OCI-LY3 (cell line): ENCODE data around the gene HHAT.

Source experiments
- H2AFZ ChIP-seq: fragments of 200-600, 300-600 bp; shearing (Covaris generic); 2 replicates; pipeline ENCODE4 v1.6.0; 2014; ENCODE audit warnings: antibody characterized with exemption, low read depth, low read length
- H3K27ac ChIP-seq: fragments of 200-600, 300-600 bp; sonication (generic); 2 replicates; pipeline ENCODE4 v1.5.1; 2014; ENCODE audit warnings: mild to moderate bottlenecking, low read length, moderate library complexity, mixed read lengths
- H3K27me3 ChIP-seq: fragments of 200-600, 300-600 bp; sonication (generic); 2 replicates; pipeline ENCODE4 v1.6.1; 2014; ENCODE audit warnings: low read depth, low read length, mixed read lengths
- H3K36me3 ChIP-seq: fragments of 200-600, 300-600 bp; sonication (generic); replicated peaks from 2 replicates; pipeline ENCODE3; 2014; ENCODE audit warnings: low read depth, low read length, mixed read lengths
- H3K4me1 ChIP-seq: fragments of 300-600, 200-600 bp; sonication (generic); 2 replicates; pipeline ENCODE4 v1.6.1; 2014; ENCODE audit warnings: low read length, mixed read lengths
- H3K4me2 ChIP-seq: fragments of 200-600, 300-600 bp; sonication (generic); 2 replicates; pipeline ENCODE4 v1.6.1; 2014; ENCODE audit warnings: low read length, mixed read lengths
- H3K4me3 ChIP-seq: fragments of 300-600, 200-600 bp; sonication (generic); 2 replicates; pipeline ENCODE4 v1.5.1; 2014; ENCODE audit warnings: antibody characterized with exemption, mild to moderate bottlenecking, low read length, moderate library complexity
- H3K79me2 ChIP-seq: fragments of 300-600, 200-600 bp; shearing (Covaris generic); 2 replicates; pipeline ENCODE4 v1.6.1; 2014; ENCODE audit warnings: mild to moderate bottlenecking, low read length, mixed read lengths
- H3K9ac ChIP-seq: fragments of 300-600, 200-600 bp; shearing (Covaris generic); 2 replicates; pipeline ENCODE4 v1.6.0; 2014; ENCODE audit warnings: mild to moderate bottlenecking, low read length, moderate library complexity
- H3K9me3 ChIP-seq: fragments of 200-600, 300-600 bp; shearing (Covaris generic); 2 replicates; pipeline ENCODE4 v1.6.1; 2014; ENCODE audit warnings: low read length, mixed read lengths; ENCODE audit not compliant: insufficient read depth
- H4K20me1 ChIP-seq: fragments of 200-600, 300-600 bp; sonication (generic); 2 replicates; pipeline ENCODE4 v1.6.1; 2016; ENCODE audit warnings: low read length, mixed read lengths; ENCODE audit not compliant: insufficient read depth
- CTCF ChIP-seq: fragments of 200-600, 300-600 bp; sonication (generic); IDR thresholded peaks from 2 replicates; pipeline ENCODE4 v1.5.1; 2014; ENCODE audit warnings: antibody characterized with exemption, low read length, low read depth
- EZH2phosphoT487 ChIP-seq: fragments of 200-600 bp; shearing (Covaris generic); IDR thresholded peaks from 2 replicates; pipeline ENCODE4 v1.6.1; 2018; ENCODE audit warnings: antibody characterized with exemption, mixed run types, low read depth

The HHAT gene

DNA sequence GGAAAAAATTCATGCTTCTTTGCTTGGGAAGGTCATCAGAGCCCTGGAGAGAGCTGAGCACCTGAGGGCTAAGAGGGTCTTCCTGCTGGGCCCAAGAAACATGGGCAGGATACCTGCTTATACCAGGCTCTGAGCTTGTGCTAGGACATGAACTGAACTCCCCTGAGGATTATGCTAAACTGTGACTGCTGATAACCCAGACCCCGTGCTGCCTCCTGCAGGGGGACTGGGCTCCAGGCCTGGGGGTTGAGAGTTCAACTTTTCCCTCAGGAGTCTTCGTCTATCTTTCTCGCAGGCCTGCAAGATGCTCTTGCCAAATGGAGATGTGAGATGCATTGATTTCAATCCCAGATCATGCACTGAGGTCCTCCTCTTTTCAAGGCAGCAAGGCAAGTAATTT is 368.5 kb downstream of the HHAT start:
- H3K27me3 ChIP-seq, result no peaks in the 10 kb centered on the region
- H3K36me3 ChIP-seq, result no peaks in the 10 kb centered on the region
- H3K27ac ChIP-seq, result peak overlapping the region; percentile 55
- TF ChIP-seq EZH2phosphoT487, result no peak
- TF ChIP-seq CTCF, result peak; percentile 28; the same call in 1 of the 2 replicates
- H2AFZ ChIP-seq, result no peak overlapping the region
- peaks cover 38% of the 10 kb centered on the region for H3K4me1 ChIP-seq
- peak overlapping the region; percentile 18; the same call in 1 of the 2 replicates for H3K4me3 ChIP-seq
- no peaks in the 10 kb centered on the region for H3K79me2 ChIP-seq
- no peak overlapping the region; the same call in 1 of the 2 replicates for H3K9ac ChIP-seq
- peak overlapping the region; percentile 54 for H3K4me2 ChIP-seq
- no peaks in the 10 kb centered on the region for H3K9me3 ChIP-seq
- no peaks in the 10 kb centered on the region for H4K20me1 ChIP-seq

DNA sequence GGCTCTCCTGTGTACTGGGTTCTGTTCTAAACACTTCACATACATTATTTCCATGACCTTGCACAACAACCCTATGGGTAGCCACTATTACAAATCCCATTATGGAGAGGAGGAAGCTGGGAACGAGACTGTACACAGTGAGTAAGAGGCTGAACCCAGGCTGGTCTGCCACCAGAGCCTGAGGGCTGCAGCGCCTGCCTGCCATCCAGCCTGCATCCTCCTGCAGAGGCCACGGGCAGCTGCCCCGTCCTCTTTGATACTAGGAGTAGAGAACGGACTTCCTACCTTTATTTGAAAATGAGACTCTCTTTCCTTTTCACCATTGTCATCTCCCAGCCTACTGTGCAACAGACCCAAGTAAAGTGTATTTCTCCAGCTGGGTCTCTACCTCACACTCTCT is 370.0 kb downstream of the HHAT start:
- Histone ChIP-seq H3K36me3 (no peaks in the 10 kb centered on the region), H3K4me1 (peaks cover 28% of the 10 kb centered on the region), H3K4me3 (no peak overlapping the region), H3K9ac (no peak overlapping the region), H4K20me1 (no peaks in the 10 kb centered on the region), H3K9me3 (no peaks in the 10 kb centered on the region), H3K4me2 (no peak overlapping the region), H3K79me2 (no peaks in the 10 kb centered on the region), H3K27ac (no peak overlapping the region), H2AFZ (no peak overlapping the region), H3K27me3 (no peaks in the 10 kb centered on the region)
- no peak for TF ChIP-seq CTCF
- no peak for TF ChIP-seq EZH2phosphoT487

DNA sequence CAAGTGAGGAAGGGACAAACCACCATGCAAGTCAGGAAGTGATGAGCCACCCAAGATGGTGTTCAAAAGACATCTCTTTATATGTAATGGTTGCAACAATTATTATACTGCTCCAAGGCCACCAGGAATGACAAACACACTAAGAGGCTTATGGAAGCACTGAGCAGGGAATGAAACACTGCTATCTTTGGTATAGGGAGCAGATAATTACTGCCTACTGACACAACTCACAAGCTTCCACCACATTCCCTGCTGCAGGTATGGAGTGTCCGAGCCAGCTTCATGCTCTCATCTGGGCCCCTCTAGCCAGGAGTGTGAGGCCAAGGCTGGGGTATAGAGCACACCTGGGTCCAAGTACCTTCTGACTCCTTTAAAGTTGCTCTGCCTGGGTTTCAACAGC is 371.4 kb downstream of the HHAT start:
- Histone ChIP-seq H3K4me1 (peaks cover 29% of the 10 kb centered on the region), H3K36me3 (no peaks in the 10 kb centered on the region), H3K9ac (no peak overlapping the region), H3K4me3 (no peak overlapping the region), H3K79me2 (no peaks in the 10 kb centered on the region), H3K9me3 (no peaks in the 10 kb centered on the region), H3K27me3 (no peaks in the 10 kb centered on the region), H4K20me1 (no peaks in the 10 kb centered on the region), H3K4me2 (no peak overlapping the region), H2AFZ (no peak overlapping the region), H3K27ac (no peak overlapping the region)
- no peak for TF ChIP-seq CTCF
- TF ChIP-seq EZH2phosphoT487, result no peak

GRCh38 chr1:210700511-210700910 is 371.8 kb downstream of the HHAT start:
- H3K9ac ChIP-seq, result no peak overlapping the region
- H3K79me2 ChIP-seq, result no peaks in the 10 kb centered on the region
- peaks cover 34% of the 10 kb centered on the region for H3K4me1 ChIP-seq
- H4K20me1 ChIP-seq, result no peaks in the 10 kb centered on the region
- H3K4me3 ChIP-seq, result no peak overlapping the region
- no peak overlapping the region for H3K4me2 ChIP-seq
- no peaks in the 10 kb centered on the region for H3K9me3 ChIP-seq
- no peaks in the 10 kb centered on the region for H3K36me3 ChIP-seq
- no peak overlapping the region for H3K27ac ChIP-seq
- no peaks in the 10 kb centered on the region for H3K27me3 ChIP-seq
- no peak overlapping the region for H2AFZ ChIP-seq
- TF ChIP-seq CTCF (no peak), EZH2phosphoT487 (no peak)
